ENCODE results near the gene INSL3.

- no peak for TF ChIP-seq CTCF (IDR thresholded peaks at IDR 0.05; ENCODE audit: extremely low read depth in 1 of 2, insufficient read depth in 1 of 2, low read depth in 1 of 2, low read length in 2 of 2)
- no peak for TF ChIP-seq POLR2A (IDR thresholded peaks at IDR 0.05; ENCODE audit: low read depth, low read length)
- TF ChIP-seq POLR2AphosphoS5 (IDR thresholded peaks at IDR 0.05; ENCODE audit: insufficient read depth, low read depth, low read length): no peak
- no peak for TF ChIP-seq GATA2 (IDR thresholded peaks at IDR 0.05; ENCODE audit: insufficient read depth, insufficient read length, low read depth, low read length)
- TF ChIP-seq MAX (IDR thresholded peaks at IDR 0.05; ENCODE audit: insufficient read depth, insufficient read length): no peak
- TF ChIP-seq MYC (IDR thresholded peaks at IDR 0.05; ENCODE audit: low read depth, low read length): no peak
- TF ChIP-seq JUN (IDR thresholded peaks at IDR 0.05; ENCODE audit: borderline replicate concordance, insufficient read depth, insufficient read length, low read depth): no peak
Observed at GRCh38 chr19:17821190-17821589, at the start of gene INSL3.
